NCI-H2227 treated with DMSO at 0.1 percent for 48 hours (cell line): ENCODE data around the gene IFI27L1.

Experiments
- DNase-seq: peaks from one replicate; lab custom pipeline; 2025; lab: John Stamatoyannopoulos, UW

Gene IFI27L1

DNA sequence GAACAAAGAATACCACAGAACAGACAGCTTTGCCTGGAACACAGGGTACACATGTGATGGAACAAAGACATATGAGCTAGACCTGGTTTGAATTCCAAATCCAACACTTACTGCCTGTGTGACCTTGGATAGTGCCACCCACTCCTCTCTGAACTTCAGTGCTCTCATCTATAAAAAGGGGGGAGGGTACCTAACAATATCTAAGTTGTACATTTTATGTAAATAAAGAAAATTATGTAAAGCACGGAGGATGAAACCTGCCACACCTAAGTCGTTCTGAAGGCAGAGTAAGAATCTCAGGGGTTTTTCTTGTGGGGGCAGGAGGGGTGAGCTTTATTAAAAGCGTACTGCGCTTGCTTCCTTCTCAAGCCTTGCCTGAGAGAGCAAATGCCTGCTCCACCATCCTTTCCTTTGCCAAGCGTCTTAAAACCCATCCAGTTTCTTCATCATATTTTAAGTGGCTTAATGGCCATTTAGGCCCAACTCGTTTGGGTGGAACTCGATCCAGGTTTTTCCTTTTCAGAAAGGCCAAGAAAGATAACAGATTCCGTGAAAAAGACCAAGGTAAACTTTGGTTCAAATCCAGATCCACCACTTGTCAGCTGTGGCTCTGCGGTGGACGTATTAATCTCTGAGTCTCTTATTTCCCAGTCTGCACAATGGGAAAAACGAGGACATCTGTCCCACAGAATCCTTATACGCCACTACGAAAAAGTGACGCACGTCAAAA, 1.1 kb upstream of the IFI27L1 start:
- DNase-seq = no peak

DNA sequence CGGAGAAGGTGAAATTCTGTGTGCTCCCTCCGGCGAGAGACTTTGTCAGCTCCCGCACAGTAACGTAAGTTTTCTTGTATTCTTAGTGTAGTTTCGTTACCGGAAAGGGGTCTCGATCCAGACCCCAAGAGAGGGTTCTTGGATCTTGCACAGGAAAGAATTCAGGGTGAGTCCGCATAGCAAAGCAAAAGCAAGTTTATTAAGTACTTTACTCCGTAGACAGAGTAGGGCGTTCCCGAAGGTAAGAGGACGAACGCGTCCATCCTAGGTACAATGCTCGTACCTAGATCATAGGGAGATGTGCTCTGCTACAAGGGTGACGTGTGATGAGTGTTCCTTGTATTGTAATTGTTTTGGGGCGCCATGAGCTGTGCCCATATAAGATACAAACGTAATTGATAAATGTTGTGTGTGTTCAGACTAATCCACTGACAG, 293 bp downstream of the IFI27L1 start:
- DNase-seq = no peak

DNA sequence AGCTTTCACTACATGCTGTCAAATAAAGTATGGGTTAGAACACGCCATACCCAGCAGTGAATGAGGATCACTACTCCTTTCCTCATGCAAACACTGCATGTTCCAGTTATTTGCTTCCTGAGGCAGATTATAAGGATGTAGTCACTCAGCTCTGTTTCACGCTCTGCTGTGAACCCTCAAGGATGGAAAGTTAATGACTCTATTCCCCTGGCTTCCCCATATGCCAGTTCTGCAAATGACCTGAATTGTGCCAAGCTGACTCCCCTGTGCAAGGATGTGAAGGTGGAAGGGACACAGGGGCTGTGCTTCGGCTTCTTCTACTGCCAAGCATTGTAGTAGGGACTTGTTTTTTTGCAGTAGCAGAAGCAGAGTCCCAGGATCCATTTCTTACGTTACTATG, 6.8 kb downstream of the IFI27L1 start:
- DNase-seq = no peak

DNA sequence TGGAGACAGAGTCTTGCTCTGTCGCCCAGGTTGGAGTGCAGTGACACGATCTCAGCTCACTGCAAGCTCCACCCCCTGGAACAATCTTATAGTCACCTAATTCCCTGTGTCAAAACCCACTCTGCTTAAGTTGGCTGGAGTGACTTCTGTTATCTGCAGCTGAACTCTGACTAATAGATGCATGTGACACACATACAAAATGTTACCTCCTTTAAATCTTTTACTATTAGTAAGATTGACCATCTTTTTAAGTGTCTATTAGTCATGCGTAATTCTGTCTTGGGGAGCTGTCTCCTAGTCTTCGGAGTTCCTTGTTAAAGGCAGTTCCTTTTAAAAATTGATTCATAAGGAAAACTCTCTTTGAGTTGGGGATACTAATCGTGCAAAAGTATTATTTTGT, 7.4 kb downstream of the IFI27L1 start:
- DNase-seq = no peak

DNA sequence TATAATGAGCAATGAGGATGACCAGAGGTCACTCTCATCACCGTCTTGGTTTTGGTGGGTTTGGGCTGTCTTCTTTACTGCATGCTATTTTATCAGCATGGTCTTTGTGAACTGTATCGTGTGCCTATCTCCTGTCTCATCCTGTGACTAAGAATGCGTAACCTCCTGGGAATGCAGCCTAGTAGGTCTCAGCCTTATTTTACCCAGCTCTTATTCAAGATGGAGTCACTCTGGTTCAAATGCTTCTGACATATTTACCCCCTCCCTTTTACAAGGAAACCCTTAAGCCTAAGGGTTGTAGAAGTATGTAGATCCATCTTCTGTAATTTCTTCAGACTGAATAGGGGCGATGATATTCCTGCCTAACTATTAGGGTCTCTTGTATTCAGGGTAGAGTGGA, 8.4 kb downstream of the IFI27L1 start:
- no peak for DNase-seq

DNA sequence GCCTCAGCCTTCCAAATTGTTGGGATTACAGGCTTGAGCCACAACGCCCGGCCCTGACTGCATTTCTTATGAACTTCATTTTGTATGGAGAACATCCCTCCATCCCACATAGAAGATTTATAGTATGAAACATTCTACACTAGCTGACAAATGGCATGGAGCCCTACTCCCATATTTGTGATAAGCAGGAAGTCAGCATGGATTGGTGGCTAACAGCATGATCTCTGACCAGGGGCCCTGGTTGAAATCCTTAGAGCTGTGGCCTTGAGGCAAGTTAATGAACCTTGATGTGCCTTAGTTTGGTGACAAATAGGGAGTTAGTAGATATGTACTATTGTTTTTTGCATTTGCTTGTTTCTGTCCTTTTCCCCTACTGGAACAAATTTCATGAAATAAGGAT, 12.3 kb downstream of the IFI27L1 start:
- DNase-seq = no peak

DNA sequence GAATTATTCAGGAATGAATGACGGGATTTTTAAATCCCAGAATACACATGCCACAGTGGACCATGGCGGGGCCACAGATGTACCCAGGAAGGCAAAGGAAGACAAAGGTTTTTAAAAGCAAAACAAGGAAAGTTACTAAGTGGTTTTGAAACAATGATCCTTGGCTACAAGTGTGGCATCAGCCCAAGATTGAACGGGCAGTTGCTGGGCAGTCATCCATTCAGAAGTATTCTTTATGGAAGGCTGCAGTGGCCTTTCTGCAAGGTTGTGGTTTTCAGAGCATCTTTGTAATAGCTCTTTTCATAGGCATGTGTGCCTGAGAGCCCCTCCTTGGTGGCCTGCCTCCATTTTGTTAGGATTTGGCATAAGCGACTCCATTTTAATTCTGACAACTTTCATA, 16.0 kb downstream of the IFI27L1 start:
- DNase-seq = no peak

DNA sequence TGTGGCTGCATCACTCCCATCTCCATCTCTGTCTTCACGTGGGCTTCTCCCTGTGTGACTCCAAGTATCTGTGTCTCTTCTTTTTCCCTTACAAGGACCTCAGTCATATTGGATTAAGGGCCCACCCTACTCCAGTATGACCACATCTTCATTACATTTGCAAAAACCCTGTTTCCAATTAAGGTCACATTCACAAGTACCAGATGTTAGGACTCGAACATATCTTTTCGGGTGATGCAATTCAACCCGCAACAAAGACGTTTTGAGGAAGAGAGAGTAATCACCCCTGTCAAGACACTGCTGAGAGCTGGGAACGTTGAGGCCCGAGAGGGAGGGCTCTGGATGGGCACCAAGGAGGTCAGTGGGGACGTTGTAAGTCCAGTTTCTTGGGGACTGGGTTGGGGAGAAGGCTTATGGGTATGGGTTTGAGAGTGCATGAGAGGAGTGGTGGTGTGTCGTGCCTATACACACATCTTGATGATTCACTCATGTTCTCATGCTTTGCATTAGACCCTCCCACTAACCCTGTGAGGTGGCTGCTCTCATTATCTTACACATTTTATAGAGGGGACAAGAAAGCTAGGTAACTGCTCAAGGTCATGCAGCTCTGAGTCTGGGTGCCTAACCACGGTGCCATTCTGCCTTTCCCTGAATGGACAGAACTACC, 17.3 kb downstream of the IFI27L1 start:
- no peak for DNase-seq

DNA sequence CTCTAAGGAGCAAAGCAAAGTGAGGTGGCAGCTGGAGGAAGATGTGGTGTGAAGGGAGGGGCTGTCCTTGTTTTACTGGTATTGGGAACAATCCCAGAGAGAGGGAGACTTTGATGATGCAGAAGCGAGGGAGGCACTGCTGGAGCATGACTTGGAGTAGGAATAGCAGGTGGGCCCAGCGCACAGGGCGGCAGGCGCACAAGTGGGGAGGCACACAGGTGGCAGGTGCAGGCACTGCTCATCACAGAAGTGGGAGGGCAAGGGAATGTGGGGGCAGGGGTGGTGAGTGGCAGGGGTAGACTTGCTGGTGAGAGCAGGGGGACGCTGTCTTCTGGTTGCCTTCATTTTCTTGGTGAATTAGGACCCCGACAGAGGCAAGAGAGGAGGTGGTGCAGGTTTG, 17.9 kb downstream of the IFI27L1 start:
- DNase-seq = no peak

DNA sequence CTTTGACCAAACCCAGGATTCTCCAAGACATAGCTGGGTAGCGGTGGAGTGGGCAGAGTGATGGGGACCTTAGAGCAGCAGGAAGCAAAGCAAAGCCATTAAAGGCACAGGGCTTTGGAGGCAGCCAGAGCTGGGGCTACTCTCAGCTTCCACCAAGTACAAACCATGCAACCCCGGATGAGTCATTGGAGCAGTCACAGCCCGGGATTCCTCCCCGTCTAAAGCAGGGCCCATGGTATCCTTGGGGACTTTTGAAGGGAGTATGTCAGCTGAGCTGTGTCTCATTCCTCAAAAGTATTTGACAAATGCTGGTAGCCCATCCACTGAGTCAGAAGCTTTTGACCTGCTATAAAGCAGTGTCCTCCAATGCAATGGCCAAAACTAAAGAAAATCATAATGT, 19.7 kb downstream of the IFI27L1 start:
- DNase-seq = no peak

DNA sequence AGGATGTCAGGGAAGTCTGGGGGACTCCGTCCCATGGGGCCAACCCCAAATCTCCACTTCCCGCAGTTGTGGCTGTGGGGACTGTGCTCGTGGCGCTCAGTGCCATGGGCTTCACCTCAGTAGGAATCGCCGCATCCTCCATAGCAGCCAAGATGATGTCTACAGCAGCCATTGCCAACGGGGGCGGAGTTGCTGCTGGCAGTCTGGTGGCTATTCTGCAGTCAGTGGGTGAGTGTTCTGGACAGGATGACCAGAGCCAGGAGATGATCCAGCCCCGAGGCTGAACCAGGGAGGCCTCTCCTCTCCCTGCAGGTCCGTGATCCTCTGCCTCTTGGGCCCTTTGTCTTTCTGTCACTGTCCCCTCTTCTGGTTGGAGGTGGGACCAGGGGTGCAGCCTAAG, 20.6 kb downstream of the IFI27L1 start:
- no peak for DNase-seq

DNA sequence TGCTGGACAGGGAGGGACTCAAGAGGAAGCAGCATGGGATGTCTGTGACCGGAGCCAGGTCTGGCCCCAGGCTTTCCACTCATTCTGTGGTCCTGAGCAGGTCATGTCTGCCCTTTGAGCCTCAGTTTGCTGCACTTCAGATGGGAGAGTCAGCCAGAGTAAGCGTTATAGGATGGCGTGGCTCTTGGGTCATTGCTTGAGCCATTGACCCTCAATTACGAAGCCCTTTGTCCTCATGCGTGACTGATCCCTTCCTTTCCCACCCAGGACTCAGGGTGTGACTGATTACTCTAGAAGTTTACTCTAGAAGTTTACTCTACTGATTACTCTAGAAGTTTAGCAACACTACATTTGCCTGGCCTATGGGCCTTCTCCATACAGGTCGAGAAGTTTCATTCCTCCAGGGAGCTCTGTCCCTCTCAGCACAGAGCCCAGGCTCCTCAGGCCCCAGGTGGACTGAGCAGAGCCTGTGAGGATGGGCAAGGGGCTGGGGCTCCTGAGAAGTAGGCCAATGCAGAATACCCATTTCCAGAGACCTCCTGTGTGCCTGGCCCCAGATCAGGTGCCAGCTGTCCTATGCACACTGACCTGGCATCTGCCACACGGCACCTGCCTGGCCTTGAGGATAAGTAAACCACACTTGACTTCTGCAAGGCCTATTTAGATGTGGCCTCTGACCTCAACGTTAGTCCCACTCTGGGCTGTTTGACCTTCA, 21.8 kb downstream of the IFI27L1 start:
- DNase-seq = no peak

DNA sequence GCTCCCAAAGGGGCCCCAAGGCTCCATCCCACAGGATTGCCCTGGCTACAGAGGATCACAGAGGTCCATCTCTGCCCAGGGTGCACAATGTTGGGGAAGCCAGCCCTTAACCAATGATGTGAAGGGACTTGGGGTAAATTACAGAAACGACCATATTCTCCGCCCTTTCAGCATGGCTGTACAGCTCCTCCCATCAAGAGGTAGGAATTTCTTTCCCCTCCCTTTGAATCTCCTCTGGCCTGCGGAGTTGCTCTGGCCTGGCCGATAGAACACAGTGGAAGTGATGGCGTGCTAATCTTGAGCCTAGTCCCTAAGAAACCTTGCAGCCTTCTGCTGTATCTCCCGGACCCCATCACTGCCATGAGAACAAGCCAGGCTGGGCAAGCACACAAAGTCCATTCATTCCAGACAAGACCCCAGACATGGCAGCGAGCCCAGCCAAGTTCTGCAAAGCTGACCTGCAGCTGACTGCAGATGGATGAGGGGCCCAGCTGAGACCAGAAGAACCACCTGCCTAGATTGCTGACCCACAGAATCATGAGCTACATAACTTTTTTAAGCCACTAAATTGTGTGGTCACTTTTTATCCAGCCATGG, 22.5 kb downstream of the IFI27L1 start:
- DNase-seq = no peak

DNA sequence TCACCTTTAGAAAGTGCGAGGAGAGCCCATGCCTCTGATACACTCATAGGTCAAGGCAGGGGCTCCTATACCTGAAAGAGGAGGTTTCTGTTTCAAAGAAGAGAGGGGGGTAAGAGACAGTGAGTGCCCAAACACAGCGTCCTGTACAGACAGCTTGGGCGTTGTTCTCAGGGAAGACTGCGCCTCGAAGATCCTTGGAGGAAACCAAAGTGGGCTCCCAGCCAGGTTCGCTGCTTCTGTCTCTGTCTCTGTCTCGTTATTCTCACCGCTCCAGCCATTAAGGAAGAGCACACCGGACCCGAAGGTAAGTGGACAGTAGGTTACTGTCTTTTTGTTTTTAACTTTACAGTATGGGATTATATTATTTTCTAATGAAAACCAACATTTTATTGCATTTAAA, 23.6 kb downstream of the IFI27L1 start:
- no peak for DNase-seq

DNA sequence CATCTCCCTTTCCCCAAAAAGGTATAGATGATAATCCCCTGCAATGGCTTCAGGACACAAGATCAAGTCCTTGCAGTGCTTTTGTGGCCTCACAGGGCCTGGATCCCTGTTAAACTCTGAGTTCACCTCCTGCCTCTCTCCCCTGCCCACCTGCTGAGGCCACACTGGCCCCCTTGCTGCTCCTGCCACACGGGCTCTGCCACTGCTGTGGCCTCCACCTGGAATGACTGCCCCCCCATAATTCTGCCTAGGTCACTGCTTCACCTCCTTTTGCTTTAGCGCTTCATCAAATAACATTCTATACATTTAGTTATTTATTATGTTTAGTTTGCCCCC, 28.8 kb downstream of the IFI27L1 start:
- no peak for DNase-seq

DNA sequence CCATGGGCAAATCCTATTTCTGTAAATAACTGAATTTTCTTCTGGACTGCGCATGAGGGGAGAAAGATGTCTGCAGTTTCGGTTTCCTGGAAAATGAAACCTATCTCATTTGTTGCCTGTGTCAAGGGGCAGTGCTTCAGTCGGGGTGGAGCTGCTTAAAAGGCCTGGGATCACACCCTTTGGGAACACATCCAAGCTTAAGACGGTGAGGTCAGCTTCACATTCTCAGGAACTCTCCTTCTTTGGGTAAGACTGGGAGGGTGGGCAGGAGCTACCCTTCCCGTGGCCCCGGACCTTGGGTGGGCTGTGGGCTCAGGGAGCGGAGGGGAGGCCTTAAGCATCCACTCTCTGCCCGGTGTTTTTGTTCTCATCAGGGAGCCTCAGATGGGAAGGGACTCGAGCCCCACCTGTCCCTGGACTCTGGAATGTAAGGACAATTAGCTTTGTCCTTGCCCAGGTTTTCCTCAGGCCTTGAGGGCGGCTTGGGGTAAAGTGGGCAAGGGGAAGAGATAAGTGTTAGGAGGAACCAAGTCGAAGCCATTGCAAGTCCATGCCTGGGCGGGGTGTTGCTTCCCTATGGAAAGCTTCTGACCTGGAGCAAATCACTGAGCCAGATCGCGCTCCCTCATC, 29.6 kb downstream of the IFI27L1 start, which contains the start of gene IFI27:
Gene IFI27, plus strand, starts transcription at position 185 of the 630 bp plus-strand sequence.
- DNase-seq = no peak

DNA sequence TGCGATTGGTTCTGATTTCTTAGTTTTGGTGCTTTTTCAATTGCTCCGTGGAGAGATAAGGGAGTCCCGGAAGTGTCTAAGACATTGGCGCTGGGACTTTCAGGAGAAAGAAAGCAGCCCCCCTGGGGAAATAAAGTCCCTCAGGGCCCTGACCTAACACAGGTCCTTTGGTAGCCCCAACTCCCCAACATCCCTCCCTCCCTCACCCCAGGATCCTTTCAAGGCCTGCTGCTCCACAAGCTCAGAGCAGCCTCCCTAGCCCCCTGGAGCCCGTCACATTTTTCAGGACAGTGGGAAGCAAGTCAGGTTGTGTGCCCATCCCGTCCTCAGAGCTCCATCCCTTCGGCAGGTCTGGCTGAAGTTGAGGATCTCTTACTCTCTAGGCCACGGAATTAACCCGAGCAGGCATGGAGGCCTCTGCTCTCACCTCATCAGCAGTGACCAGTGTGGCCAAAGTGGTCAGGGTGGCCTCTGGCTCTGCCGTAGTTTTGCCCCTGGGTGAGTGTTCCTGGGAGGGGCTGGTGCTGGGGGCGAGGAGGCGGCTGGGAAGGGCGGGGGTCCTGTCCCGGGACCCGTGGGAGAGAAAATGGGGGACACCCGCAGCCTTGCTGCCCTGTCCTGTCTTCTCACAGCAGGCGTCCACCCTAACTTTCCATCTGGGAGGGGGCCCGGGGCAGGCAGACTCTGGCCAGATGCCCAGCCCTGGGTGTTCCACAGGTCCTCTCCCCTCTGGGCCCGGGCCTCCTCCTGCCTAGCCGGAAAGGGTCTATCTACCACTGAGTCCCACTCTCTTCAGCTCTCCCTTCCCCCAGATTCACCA, 30.4 kb downstream of the IFI27L1 start:
- DNase-seq = no peak

DNA sequence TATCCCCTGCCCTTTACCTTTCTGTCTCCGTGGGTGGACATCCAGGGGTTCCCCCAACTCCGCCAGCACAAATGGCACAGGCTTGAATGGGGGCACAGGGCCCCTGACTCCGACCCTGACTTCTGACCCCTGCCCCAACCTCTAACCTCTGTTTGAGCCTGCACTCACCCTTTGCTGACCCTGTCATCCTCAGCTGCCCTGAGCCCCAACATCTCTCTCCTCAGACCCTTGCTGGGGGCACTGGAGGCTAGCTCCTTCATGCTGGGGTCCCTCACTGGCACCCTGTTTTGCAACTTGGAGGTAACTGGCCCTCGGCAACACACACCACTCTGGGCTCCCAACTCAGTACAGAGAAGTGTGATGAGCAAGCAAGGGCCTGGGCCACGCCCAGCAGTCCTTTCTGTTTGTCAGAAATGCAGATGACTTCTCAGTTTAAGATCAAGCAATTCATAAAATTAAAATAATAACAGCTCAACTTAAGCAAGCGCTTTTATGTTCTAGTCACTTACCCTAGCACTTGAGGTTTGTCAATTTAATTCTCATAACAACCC, 31.5 kb downstream of the IFI27L1 start:
- no peak for DNase-seq

DNA sequence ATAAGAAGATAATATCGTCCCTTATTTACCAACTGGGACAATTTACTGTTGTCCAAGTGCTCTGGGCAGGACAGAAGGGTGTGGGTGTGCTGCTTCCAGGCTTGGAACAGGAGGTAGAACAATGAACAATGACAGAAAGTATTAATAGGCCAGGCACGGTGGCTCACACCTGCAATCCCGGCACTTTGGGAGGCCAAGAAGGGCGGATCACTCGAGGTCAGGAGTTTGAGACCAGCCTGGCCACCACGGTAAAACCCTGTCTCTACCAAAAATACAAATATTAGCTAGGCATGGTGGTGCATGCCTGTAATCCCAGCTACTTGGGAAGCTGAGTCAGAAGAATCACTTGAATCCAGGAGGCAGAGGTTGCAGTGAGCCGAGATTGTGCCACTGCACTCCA, 32.0 kb downstream of the IFI27L1 start:
- no peak for DNase-seq

DNA sequence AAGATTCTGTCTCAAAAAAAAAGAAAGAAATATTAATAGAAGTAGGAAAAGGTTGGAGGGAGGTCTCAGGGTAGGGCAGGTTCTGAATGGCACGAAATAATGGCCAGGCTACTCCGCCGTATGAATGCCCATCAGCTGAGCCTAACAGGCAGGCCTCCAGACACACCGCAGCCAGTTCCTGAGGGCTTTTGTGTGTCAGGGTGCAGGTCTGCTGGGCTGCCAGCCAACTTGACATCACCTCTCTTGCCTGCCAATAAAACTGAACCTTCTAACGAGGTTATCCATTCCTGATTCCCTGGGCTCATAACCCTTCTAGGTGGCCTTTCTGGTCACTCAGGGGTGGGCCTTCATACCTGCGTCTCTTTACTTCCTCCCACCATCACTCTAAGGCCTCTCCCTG, 32.4 kb downstream of the IFI27L1 start:
- DNase-seq = no peak

DNA sequence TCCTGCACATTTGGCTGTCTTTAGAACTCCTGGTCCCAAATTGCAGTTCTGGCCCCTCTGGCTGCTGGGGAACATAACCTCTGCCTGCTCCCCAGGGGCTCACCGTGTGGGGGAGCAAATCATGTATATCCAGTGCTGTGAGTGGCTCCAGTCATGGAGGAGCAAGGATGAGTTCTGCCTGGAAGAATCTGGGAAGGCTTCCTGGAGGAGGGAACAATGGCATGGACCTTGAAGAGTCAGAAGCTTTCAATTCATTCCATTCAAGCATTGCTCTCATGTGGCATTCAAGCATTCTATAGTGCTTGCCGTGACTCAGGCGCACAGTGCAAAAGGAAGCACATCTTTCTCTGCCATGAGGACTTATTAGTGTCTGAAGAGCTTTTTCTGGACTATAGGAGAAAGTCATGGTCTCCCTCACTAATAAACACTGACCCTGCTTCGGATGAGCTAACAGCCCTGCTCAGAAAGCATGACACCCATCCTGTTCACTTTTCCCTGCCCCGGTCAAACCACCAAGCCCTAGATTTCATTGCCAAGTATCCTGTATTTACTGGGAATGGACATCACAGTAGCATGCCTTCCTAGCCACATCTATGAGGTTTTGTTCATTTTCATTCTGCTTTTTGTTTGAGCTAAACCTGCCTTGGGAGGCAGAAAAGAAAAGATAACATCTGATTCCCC, 32.9 kb downstream of the IFI27L1 start:
- no peak for DNase-seq
